DND-41 (cell line): ENCODE results near the gene TBCK.

Experiments
- ATAC-seq: fragments of 200-7000 bp; cut with Tn5 transposase; 3 replicates; pipeline ENCODE4 v1.9.1; 2021; ENCODE audit warnings: low read depth; ENCODE audit not compliant: insufficient read depth
- DNase-seq: peaks from one replicate; pipeline ENCODE4 v3.0.0-alpha.2; 2020
- H2AFZ ChIP-seq: 2 replicates; pipeline ENCODE4 v1.6.0; 2012; ENCODE audit warnings: low read depth, low read length
- H3K27ac ChIP-seq: 2 replicates; pipeline ENCODE4 v1.5.1; 2012; ENCODE audit warnings: low read length, inconsistent platforms
- H3K27me3 ChIP-seq: fragments of 200-600 bp; sonication (generic); 2 replicates; pipeline ENCODE4 v1.6.0; 2012; ENCODE audit warnings: low read length, mild to moderate bottlenecking, inconsistent platforms; ENCODE audit not compliant: insufficient read depth, poor library complexity
- H3K36me3 ChIP-seq: 2 replicates; pipeline ENCODE4 v1.5.1; 2012; ENCODE audit warnings: low read length, inconsistent platforms; ENCODE audit not compliant: insufficient read depth
- H3K4me1 ChIP-seq: 2 replicates; pipeline ENCODE4 v1.5.1; 2012; ENCODE audit warnings: mild to moderate bottlenecking, low read length; ENCODE audit not compliant: insufficient read depth
- H3K4me2 ChIP-seq: 2 replicates; pipeline ENCODE4 v1.6.0; 2012; ENCODE audit warnings: mild to moderate bottlenecking, moderate library complexity, low read length, inconsistent platforms; ENCODE audit not compliant: insufficient read depth
- H3K4me3 ChIP-seq, 2 experiments: fragments of 200-600 bp in 1 of 2; shearing (Covaris generic) in 1 of 2; 2 replicates each; pipeline ENCODE4 v1.5.1; 2012 to 2016; ENCODE audit warnings: inconsistent platforms in 2 of 2, low read length in 2 of 2, mild to moderate bottlenecking in 2 of 2, low read depth in 1 of 2, moderate library complexity in 1 of 2
- H3K79me2 ChIP-seq: 2 replicates; pipeline ENCODE4 v1.6.0; 2012; ENCODE audit warnings: low read length, inconsistent platforms; ENCODE audit not compliant: insufficient read depth
- H3K9ac ChIP-seq: 2 replicates; pipeline ENCODE4 v1.6.0; 2012; ENCODE audit warnings: low read depth, mild to moderate bottlenecking, inconsistent platforms, low read length, moderate library complexity
- H3K9me3 ChIP-seq: 2 replicates; pipeline ENCODE4 v1.5.1; 2012; ENCODE audit warnings: low read length, moderate library complexity, mild to moderate bottlenecking, inconsistent platforms; ENCODE audit not compliant: insufficient read depth, severe bottlenecking
- H4K20me1 ChIP-seq: 2 replicates; pipeline ENCODE4 v1.6.0; 2012; ENCODE audit warnings: low read length; ENCODE audit not compliant: insufficient read depth
- EZH2 ChIP-seq: IDR thresholded peaks from 3 replicates; pipeline ENCODE4 v1.6.1; 2012; ENCODE audit warnings: borderline replicate concordance, low read depth, mild to moderate bottlenecking, moderate library complexity, low read length, inconsistent platforms; ENCODE audit not compliant: severe bottlenecking
- TF ChIP-seq, protein P1 (sequence below): IDR thresholded peaks from 2 replicates; pipeline ENCODE4 v1.5.1; 2012; ENCODE audit warnings: borderline replicate concordance, low read length, moderate library complexity, mild to moderate bottlenecking; ENCODE audit not compliant: poor library complexity, severe bottlenecking; ENCODE audit errors: extremely low read depth

The TBCK gene

DNA sequence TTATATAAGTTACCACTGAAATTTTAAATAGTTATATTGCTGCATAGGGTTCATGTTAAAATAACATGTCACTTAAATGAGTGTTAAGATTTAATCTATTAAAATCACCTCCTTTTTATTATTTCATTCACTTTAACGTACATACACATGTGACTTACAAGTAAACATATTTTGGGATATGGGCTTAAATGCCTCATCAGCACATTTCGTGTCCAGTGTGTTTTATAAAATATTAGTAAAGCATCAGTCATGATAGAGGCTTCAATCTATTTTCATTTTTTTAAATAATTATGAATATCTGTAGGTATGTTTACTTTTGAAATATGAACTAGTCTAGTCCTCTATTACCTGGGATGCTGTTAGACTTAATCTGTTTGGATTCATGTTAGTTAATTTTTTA lies 277.1 kb downstream of the TBCK start:
- H4K20me1 ChIP-seq: no peaks in the 10 kb centered on the region

DNA sequence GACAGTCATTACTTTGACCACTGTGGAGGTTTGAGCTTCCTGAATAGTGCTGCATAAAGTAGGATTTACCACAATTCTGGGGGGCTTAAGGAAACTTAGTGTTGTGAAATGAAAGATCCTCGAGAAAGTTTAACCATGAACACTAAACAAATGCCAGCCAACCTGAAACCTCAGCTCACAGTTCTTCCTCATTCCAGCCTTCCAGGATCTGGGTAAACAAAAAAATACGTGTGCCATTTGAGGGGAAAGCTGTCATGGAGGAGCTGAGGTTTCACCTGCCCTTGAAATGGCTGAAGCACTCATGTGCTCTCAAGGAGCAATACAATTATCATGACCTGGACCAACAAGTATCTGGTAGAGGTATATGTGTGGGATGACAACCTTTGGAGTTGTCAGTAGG lies 278.0 kb downstream of the TBCK start:
- Histone ChIP-seq H3K4me2 (no peak overlapping the region), H3K36me3 (no peaks in the 10 kb centered on the region), H3K4me1 (no peaks in the 10 kb centered on the region), H3K27me3 (no peaks in the 10 kb centered on the region), H2AFZ (no peak overlapping the region), H3K27ac (no peak overlapping the region), H3K9ac (no peak overlapping the region), H3K79me2 (no peaks in the 10 kb centered on the region), H4K20me1 (no peaks in the 10 kb centered on the region), H3K4me3 (no peak overlapping the region), H3K9me3 (no peaks in the 10 kb centered on the region)
- no peak for DNase-seq
- no peak for ATAC-seq
- TF ChIP-seq EZH2: no peak
- TF ChIP-seq, protein P1, sequence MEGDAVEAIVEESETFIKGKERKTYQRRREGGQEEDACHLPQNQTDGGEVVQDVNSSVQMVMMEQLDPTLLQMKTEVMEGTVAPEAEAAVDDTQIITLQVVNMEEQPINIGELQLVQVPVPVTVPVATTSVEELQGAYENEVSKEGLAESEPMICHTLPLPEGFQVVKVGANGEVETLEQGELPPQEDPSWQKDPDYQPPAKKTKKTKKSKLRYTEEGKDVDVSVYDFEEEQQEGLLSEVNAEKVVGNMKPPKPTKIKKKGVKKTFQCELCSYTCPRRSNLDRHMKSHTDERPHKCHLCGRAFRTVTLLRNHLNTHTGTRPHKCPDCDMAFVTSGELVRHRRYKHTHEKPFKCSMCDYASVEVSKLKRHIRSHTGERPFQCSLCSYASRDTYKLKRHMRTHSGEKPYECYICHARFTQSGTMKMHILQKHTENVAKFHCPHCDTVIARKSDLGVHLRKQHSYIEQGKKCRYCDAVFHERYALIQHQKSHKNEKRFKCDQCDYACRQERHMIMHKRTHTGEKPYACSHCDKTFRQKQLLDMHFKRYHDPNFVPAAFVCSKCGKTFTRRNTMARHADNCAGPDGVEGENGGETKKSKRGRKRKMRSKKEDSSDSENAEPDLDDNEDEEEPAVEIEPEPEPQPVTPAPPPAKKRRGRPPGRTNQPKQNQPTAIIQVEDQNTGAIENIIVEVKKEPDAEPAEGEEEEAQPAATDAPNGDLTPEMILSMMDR: no peak

More for the DNA sequence above, 277.1 kb downstream of the TBCK start:
- Histone ChIP-seq H3K79me2 (no peaks in the 10 kb centered on the region), H3K4me2 (no peak overlapping the region), H3K36me3 (no peaks in the 10 kb centered on the region), H3K4me3 (no peak overlapping the region), H3K9ac (no peak overlapping the region), H3K27ac (no peak overlapping the region), H3K9me3 (no peaks in the 10 kb centered on the region), H2AFZ (no peak overlapping the region), H3K27me3 (no peaks in the 10 kb centered on the region), H3K4me1 (no peaks in the 10 kb centered on the region)
- no peak for TF ChIP-seq EZH2
- TF ChIP-seq, protein P1: no peak
- DNase-seq (no peak), ATAC-seq (no peak)

DNA sequence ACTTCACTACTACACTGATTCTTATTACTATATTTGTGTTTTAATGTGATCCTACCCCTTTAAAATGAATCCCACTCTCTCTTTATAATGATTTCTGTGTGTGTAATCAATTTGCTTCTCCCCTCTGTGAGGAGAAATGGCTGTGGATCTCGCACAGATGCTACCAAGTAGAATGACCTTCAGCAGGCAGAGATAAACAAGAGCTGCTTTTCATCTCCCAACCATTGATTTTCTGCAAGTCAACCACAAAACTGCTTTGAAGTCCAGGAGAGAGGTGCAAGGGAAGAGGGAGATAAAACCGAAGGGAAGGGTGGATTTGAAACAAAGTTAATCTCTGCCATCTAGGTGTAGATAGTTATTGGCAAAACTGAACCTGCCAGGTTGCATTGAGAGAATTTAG lies 279.2 kb downstream of the TBCK start:
- Histone ChIP-seq H3K9me3 (no peaks in the 10 kb centered on the region), H3K9ac (no peak overlapping the region), H3K4me2 (no peak overlapping the region), H3K36me3 (no peaks in the 10 kb centered on the region), H2AFZ (no peak overlapping the region), H3K27ac (no peak overlapping the region), H3K79me2 (no peaks in the 10 kb centered on the region), H4K20me1 (no peaks in the 10 kb centered on the region), H3K4me3 (no peak overlapping the region), H3K4me1 (no peaks in the 10 kb centered on the region), H3K27me3 (no peaks in the 10 kb centered on the region)
- peak; percentile 60; the same call in 2 of the 3 replicates for ATAC-seq
- TF ChIP-seq, protein P1: no peak
- no peak for TF ChIP-seq EZH2
- no peak for DNase-seq

DNA sequence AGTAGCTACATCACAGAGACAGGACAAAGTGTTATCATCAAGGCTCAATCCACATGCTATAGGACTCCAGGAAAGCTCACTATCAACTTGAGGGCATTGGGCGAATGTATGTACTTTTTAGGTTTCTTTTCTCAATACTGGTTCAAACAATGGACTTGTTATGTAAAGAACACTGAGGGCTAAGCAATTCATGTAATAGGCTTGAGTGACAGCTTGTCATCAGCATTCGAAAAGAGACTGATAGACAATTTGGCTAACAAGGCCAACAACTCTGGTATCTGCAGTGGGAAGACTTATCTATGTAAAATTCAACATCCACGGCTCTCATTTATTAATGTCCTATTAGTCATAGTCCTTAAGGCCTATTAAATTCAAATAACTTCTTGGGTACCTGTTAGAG lies 279.7 kb downstream of the TBCK start:
- no peaks in the 10 kb centered on the region for H3K9me3 ChIP-seq
- no peak overlapping the region for H3K4me2 ChIP-seq
- ATAC-seq (no peak), DNase-seq (no peak)
- no peaks in the 10 kb centered on the region for H3K36me3 ChIP-seq
- no peak overlapping the region for H3K9ac ChIP-seq
- no peaks in the 10 kb centered on the region for H3K27me3 ChIP-seq
- H2AFZ ChIP-seq: no peak overlapping the region
- no peaks in the 10 kb centered on the region for H3K79me2 ChIP-seq
- no peaks in the 10 kb centered on the region for H3K4me1 ChIP-seq
- H3K27ac ChIP-seq: no peak overlapping the region
- H3K4me3 ChIP-seq: no peak overlapping the region
- no peak for TF ChIP-seq EZH2
- TF ChIP-seq, protein P1: no peak
- H4K20me1 ChIP-seq: no peaks in the 10 kb centered on the region
